ENCODE data around the gene PLCB1. TPM values are rescaled to one million over a fixed set of nuclear protein-coding genes. Genes with fewer than 3 reads are reported as not detected.

PLCB1 gene
- total RNA-seq, 1 donor from 2014 or later, result 37.4 TPM

DNA sequence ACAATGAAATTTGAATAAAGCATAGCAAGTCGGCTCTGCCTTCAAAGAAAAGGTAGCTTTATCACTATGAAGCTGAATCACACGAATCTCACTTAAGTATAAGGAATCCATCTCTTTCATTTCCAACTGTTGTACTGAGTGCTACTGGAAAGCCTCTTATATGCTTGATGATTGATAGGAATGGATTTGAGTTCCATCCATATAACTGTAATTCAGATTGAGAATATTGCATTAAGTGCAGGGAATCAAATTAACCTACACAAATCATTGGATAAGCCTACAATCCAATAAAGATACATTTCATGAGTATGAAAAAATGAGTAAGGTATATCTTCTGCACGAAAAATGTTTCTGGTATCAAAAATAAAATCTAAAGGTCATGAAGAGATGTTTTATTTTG, 492.0 kb downstream of the PLCB1 start:
- Mint-ChIP-seq H3K27ac (ENCODE audit: unreplicated experiment) (no peak overlapping the region), H3K9me3 (ENCODE audit: unreplicated experiment) (peaks cover 1% of the 10 kb centered on the region), H3K27me3 (ENCODE audit: unreplicated experiment) (peaks cover 2% of the 10 kb centered on the region), H3K36me3 (ENCODE audit: unreplicated experiment) (no peaks in the 10 kb centered on the region), H3K4me1 (ENCODE audit: low read depth, unreplicated experiment) (peaks cover 13% of the 10 kb centered on the region), H3K4me3 (ENCODE audit: unreplicated experiment) (no peak overlapping the region)
- TF ChIP-seq, protein P1, sequence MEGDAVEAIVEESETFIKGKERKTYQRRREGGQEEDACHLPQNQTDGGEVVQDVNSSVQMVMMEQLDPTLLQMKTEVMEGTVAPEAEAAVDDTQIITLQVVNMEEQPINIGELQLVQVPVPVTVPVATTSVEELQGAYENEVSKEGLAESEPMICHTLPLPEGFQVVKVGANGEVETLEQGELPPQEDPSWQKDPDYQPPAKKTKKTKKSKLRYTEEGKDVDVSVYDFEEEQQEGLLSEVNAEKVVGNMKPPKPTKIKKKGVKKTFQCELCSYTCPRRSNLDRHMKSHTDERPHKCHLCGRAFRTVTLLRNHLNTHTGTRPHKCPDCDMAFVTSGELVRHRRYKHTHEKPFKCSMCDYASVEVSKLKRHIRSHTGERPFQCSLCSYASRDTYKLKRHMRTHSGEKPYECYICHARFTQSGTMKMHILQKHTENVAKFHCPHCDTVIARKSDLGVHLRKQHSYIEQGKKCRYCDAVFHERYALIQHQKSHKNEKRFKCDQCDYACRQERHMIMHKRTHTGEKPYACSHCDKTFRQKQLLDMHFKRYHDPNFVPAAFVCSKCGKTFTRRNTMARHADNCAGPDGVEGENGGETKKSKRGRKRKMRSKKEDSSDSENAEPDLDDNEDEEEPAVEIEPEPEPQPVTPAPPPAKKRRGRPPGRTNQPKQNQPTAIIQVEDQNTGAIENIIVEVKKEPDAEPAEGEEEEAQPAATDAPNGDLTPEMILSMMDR (IDR thresholded peaks at IDR 0.05; ENCODE audit: partially characterized antibody, unreplicated experiment), result no peak
- no peak for DNase-seq

DNA sequence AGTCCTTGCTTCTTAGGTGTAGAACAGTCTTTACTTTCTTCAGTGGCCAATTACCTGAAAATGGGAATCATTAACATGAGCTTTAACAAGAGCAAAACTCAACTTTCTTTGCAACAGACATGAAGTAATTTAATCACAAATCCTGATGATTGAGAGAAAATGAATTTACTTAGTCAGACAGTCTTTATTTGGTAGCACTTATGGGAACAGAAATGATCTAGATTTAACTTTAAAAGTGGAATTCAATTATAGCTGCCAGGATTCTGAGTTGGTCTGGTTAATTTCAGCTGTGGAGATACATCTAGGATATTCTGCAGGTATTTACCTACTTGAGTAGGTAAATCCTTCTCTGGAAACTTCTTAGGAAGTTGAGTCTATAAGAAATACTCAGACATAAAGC, 492.6 kb downstream of the PLCB1 start:
- H3K9me3 Mint-ChIP-seq (ENCODE audit: unreplicated experiment), result peaks cover 1% of the 10 kb centered on the region
- no peak overlapping the region for H3K4me3 Mint-ChIP-seq (ENCODE audit: unreplicated experiment)
- no peaks in the 10 kb centered on the region for H3K36me3 Mint-ChIP-seq (ENCODE audit: unreplicated experiment)
- no peak overlapping the region for H3K27ac Mint-ChIP-seq (ENCODE audit: unreplicated experiment)
- DNase-seq, result no peak
- H3K4me1 Mint-ChIP-seq (ENCODE audit: low read depth, unreplicated experiment), result peaks cover 13% of the 10 kb centered on the region
- peaks cover 2% of the 10 kb centered on the region for H3K27me3 Mint-ChIP-seq (ENCODE audit: unreplicated experiment)
- TF ChIP-seq, protein P1 (IDR thresholded peaks at IDR 0.05; ENCODE audit: partially characterized antibody, unreplicated experiment), result no peak

DNA sequence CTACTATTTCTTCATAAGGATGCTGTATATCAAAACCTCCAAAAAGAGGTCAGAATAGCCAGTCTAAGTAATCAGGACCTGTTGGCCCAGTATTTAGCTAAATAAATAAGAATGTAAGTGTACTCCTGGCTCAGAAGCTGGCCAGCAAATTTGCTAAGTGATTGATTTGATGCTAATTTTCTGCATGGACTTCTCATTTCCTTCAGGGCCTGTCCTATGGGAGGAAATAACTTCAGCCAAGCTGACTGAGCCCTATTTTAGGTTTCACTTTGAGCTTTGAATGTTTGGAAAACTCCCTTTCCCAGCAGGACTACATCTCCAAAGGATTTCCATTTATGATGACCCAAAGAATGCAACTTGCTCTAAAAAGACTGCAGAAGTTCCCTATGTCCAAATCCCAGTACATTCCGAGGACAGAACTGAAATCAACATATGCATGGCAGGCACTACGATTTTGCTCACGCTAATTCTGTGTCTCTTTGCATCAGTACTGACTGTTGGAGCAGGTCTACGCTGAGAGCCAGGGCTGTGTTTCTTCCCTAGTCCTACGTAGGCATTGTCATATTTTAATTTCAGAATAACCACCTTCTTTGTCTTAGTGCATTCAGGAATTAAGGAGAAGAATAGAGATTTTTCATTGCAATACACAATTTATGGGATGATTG, 495.4 kb downstream of the PLCB1 start:
- Mint-ChIP-seq H3K4me3 (ENCODE audit: unreplicated experiment) (no peak overlapping the region), H3K27ac (ENCODE audit: unreplicated experiment) (no peak overlapping the region), H3K9me3 (ENCODE audit: unreplicated experiment) (peaks cover 1% of the 10 kb centered on the region), H3K27me3 (ENCODE audit: unreplicated experiment) (no peaks in the 10 kb centered on the region), H3K4me1 (ENCODE audit: low read depth, unreplicated experiment) (peaks cover 10% of the 10 kb centered on the region), H3K36me3 (ENCODE audit: unreplicated experiment) (no peaks in the 10 kb centered on the region)
- no peak for DNase-seq
- TF ChIP-seq, protein P1 (IDR thresholded peaks at IDR 0.05; ENCODE audit: partially characterized antibody, unreplicated experiment), result no peak

DNA sequence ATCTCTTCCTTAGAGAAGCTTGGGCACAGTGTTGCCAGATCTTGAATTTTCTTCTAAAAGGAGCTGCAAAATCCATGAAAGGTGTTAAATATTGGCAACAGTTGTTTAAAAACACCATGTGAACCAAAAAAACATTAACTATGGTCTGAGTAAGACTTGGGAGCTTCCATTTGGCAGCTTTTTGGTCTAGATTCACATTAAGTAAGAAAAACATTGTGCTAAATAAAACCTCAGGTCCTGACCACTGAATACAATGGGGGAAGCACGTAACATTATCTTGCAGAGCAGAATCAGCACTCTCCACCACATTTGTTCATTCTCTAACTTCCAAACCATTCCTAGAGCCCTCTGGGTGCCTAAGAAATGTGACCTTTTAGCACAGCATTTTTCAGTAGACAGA, 499.2 kb downstream of the PLCB1 start:
- DNase-seq, result no peak
- Mint-ChIP-seq H3K27me3 (ENCODE audit: unreplicated experiment) (no peaks in the 10 kb centered on the region), H3K27ac (ENCODE audit: unreplicated experiment) (no peak overlapping the region), H3K4me3 (ENCODE audit: unreplicated experiment) (no peak overlapping the region), H3K36me3 (ENCODE audit: unreplicated experiment) (no peaks in the 10 kb centered on the region), H3K9me3 (ENCODE audit: unreplicated experiment) (peaks cover 1% of the 10 kb centered on the region), H3K4me1 (ENCODE audit: low read depth, unreplicated experiment) (peaks cover 27% of the 10 kb centered on the region)
- TF ChIP-seq, protein P1 (IDR thresholded peaks at IDR 0.05; ENCODE audit: partially characterized antibody, unreplicated experiment), result no peak

DNA sequence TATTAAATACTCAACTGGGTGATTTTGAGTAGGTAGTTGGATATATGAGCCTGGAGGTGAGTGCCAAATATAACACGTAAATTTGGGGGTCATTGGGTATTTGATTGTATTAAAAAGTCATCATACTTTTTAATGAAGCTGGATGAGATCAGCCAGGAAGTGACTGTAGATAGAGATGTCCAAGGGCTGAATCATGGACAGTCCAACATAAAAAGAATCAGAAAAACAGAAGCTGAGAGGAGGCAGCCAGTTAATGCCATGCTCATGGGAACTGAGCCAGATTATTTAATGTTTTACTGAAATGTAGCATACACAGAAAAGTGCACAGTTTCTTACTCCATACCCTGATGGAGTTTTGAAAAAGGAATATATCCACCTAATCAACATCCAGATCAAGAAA, 501.3 kb downstream of the PLCB1 start:
- no peak overlapping the region for H3K4me3 Mint-ChIP-seq (ENCODE audit: unreplicated experiment)
- TF ChIP-seq, protein P1 (IDR thresholded peaks at IDR 0.05; ENCODE audit: partially characterized antibody, unreplicated experiment), result no peak
- H3K27ac Mint-ChIP-seq (ENCODE audit: unreplicated experiment), result no peak overlapping the region
- no peaks in the 10 kb centered on the region for H3K27me3 Mint-ChIP-seq (ENCODE audit: unreplicated experiment)
- no peaks in the 10 kb centered on the region for H3K9me3 Mint-ChIP-seq (ENCODE audit: unreplicated experiment)
- peaks cover 27% of the 10 kb centered on the region for H3K4me1 Mint-ChIP-seq (ENCODE audit: low read depth, unreplicated experiment)
- no peaks in the 10 kb centered on the region for H3K36me3 Mint-ChIP-seq (ENCODE audit: unreplicated experiment)
- no peak for DNase-seq
